Astrocyte (in vitro differentiated cells and primary cell): ENCODE results near the gene AHDC1. TPM values are rescaled to one million over a fixed set of nuclear protein-coding genes. Genes with fewer than 3 reads are reported as not detected.
"Not testable (repeated sequence)": the region's sequence is repeated elsewhere in the genome, so short reads cannot be mapped to it uniquely, and the experiment has no call there.

Experiments used
- DNase-seq: peaks from one replicate; pipeline ENCODE4 v3.0.0-alpha.2; 2010; ENCODE audit warnings: low read depth
- FAIRE-seq: peaks from 2 replicates; lab custom pipeline; 2011; peaks lifted over from hg19 to GRCh38; lab: Jason Lieb, UNC
- H2AFZ ChIP-seq: 2 replicates; pipeline ENCODE4 v1.6.0; 2012; ENCODE audit warnings: low read depth, low read length, inconsistent platforms
- H3K27ac ChIP-seq: 2 replicates; pipeline ENCODE4 v1.5.1; 2011; ENCODE audit warnings: low read depth, low read length, inconsistent platforms
- H3K27me3 ChIP-seq: 2 replicates; pipeline ENCODE4 v1.6.0; 2011; ENCODE audit warnings: low read length, inconsistent platforms; ENCODE audit not compliant: insufficient read depth
- H3K36me3 ChIP-seq: 2 replicates; pipeline ENCODE4 v1.5.1; 2011; ENCODE audit warnings: low read length, inconsistent platforms; ENCODE audit not compliant: insufficient read depth
- H3K4me1 ChIP-seq: 2 replicates; pipeline ENCODE4 v1.5.1; 2011; ENCODE audit warnings: low read length, inconsistent platforms; ENCODE audit not compliant: insufficient read depth
- H3K4me2 ChIP-seq: 2 replicates; pipeline ENCODE4 v1.6.0; 2012; ENCODE audit warnings: low read length, inconsistent platforms
- H3K4me3 ChIP-seq: 2 replicates; pipeline ENCODE4 v1.5.1; 2011; ENCODE audit warnings: low read depth, mild to moderate bottlenecking, low read length, inconsistent platforms; ENCODE audit not compliant: insufficient read depth
- H3K79me2 ChIP-seq: 2 replicates; pipeline ENCODE4 v1.6.0; 2012; ENCODE audit warnings: mild to moderate bottlenecking, low read length, inconsistent platforms; ENCODE audit not compliant: insufficient read depth
- H3K9ac ChIP-seq: 2 replicates; pipeline ENCODE4 v1.6.0; 2012; ENCODE audit warnings: mild to moderate bottlenecking, low read length, inconsistent platforms
- H3K9me3 ChIP-seq: 2 replicates; pipeline ENCODE4 v1.5.1; 2012; ENCODE audit warnings: low read depth, mild to moderate bottlenecking, low read length, inconsistent platforms; ENCODE audit not compliant: insufficient read depth
- H4K20me1 ChIP-seq: 2 replicates; pipeline ENCODE4 v1.6.0; 2012; ENCODE audit warnings: low read length, inconsistent platforms; ENCODE audit not compliant: insufficient read depth
- H3K27ac Mint-ChIP-seq: one replicate; pipeline ENCODE4 v1.8.0; 2021; ENCODE audit warnings: mild to moderate bottlenecking, mixed read lengths; ENCODE audit not compliant: unreplicated experiment
- H3K27me3 Mint-ChIP-seq: one replicate; pipeline ENCODE4 v1.8.0; 2021; ENCODE audit warnings: low read depth, mixed read lengths; ENCODE audit not compliant: unreplicated experiment
- H3K36me3 Mint-ChIP-seq: one replicate; pipeline ENCODE4 v1.8.0; 2021; ENCODE audit warnings: low read depth, mixed read lengths; ENCODE audit not compliant: unreplicated experiment
- H3K4me1 Mint-ChIP-seq: one replicate; pipeline ENCODE4 v1.8.0; 2021; ENCODE audit warnings: low read depth, mixed read lengths; ENCODE audit not compliant: unreplicated experiment
- H3K4me3 Mint-ChIP-seq: one replicate; pipeline ENCODE4 v1.8.0; 2021; ENCODE audit warnings: mild to moderate bottlenecking, moderate library complexity, mixed read lengths; ENCODE audit not compliant: unreplicated experiment
- H3K9me3 Mint-ChIP-seq: one replicate; pipeline ENCODE4 v1.8.0; 2021; ENCODE audit warnings: mild to moderate bottlenecking, mixed read lengths; ENCODE audit not compliant: unreplicated experiment
- CTCF ChIP-seq: IDR thresholded peaks from 2 replicates; pipeline ENCODE4 v1.5.1; 2011; ENCODE audit warnings: low read depth, mild to moderate bottlenecking, inconsistent platforms, low read length, moderate library complexity; ENCODE audit not compliant: insufficient read depth
- EZH2 ChIP-seq: IDR thresholded peaks from 2 replicates; pipeline ENCODE4 v1.6.1; 2012; ENCODE audit warnings: mild to moderate bottlenecking, low read length, inconsistent platforms; ENCODE audit not compliant: insufficient read depth
- total RNA-seq: library from RNA; stranded (reverse); gene quantifications from 2 replicates; pipeline ENCODE4 v1.2.1, GENCODE V29; 2021

AHDC1 gene
- total RNA-seq, 1 donor from 2014 or later, result 75.7 TPM

- no peak overlapping the region for H2AFZ ChIP-seq
- Mint-ChIP-seq H3K27me3 (no peaks in the 10 kb centered on the region), H3K27ac (peak overlapping the region; percentile 58), H3K9me3 (no peaks in the 10 kb centered on the region), H3K36me3 (peaks cover 6% of the 10 kb centered on the region), H3K4me3 (no peak overlapping the region), H3K4me1 (peaks cover 40% of the 10 kb centered on the region)
- no peaks in the 10 kb centered on the region for H3K9me3 ChIP-seq
- H3K4me1 ChIP-seq, result peaks cover 21% of the 10 kb centered on the region
- H4K20me1 ChIP-seq, result peaks cover 29% of the 10 kb centered on the region
- no peak for DNase-seq
- H3K4me2 ChIP-seq, result no peak overlapping the region
- no peak overlapping the region for H3K27ac ChIP-seq
- TF ChIP-seq CTCF (no peak), EZH2 (no peak)
- peaks cover 2% of the 10 kb centered on the region for H3K36me3 ChIP-seq
- no peak for FAIRE-seq
- peak overlapping the region; percentile 13 for H3K9ac ChIP-seq
- H3K27me3 ChIP-seq, result no peaks in the 10 kb centered on the region
- no peak overlapping the region for H3K4me3 ChIP-seq
- peaks cover 8% of the 10 kb centered on the region for H3K79me2 ChIP-seq
Observed at GRCh38 chr1:27554759-27555699, 48.9 kb downstream of the AHDC1 start.

GRCh38 chr1:27554293-27554692 lies 49.7 kb downstream of the AHDC1 start:
- Histone ChIP-seq H4K20me1 (peaks cover 21% of the 10 kb centered on the region), H3K4me3 (no peak overlapping the region), H3K36me3 (peaks cover 2% of the 10 kb centered on the region), H3K27me3 (no peaks in the 10 kb centered on the region), H3K27ac (no peak overlapping the region), H3K4me2 (no peak overlapping the region), H2AFZ (no peak overlapping the region), H3K4me1 (peaks cover 21% of the 10 kb centered on the region), H3K9me3 (no peaks in the 10 kb centered on the region), H3K9ac (peak overlapping the region; percentile 13), H3K79me2 (peaks cover 4% of the 10 kb centered on the region)
- Mint-ChIP-seq H3K9me3 (no peaks in the 10 kb centered on the region), H3K36me3 (peaks cover 6% of the 10 kb centered on the region), H3K27ac (peak overlapping the region; percentile 50), H3K4me3 (no peak overlapping the region), H3K27me3 (no peaks in the 10 kb centered on the region), H3K4me1 (peaks cover 33% of the 10 kb centered on the region)
- FAIRE-seq (no peak), DNase-seq (no peak)
- no peak for TF ChIP-seq EZH2
- TF ChIP-seq CTCF, result no peak

GRCh38 chr1:27553823-27554222 lies 50.1 kb downstream of the AHDC1 start:
- not testable (repeated sequence) for H3K36me3 ChIP-seq, DNase-seq, H2AFZ ChIP-seq, H3K9me3 ChIP-seq, FAIRE-seq, H3K4me3 ChIP-seq, H3K79me2 ChIP-seq, H3K27me3 ChIP-seq, H3K9me3 Mint-ChIP-seq, H3K4me3 Mint-ChIP-seq, H3K27ac Mint-ChIP-seq, H3K36me3 Mint-ChIP-seq, H3K27me3 Mint-ChIP-seq, H3K27ac ChIP-seq, H3K4me2 ChIP-seq, H3K9ac ChIP-seq
- Histone ChIP-seq H4K20me1 (peaks cover 20% of the 10 kb centered on the region), H3K4me1 (peaks cover 21% of the 10 kb centered on the region)
- peaks cover 32% of the 10 kb centered on the region for H3K4me1 Mint-ChIP-seq
